ENCODE data around the gene ELANE. TPM values are rescaled to one million over a fixed set of nuclear protein-coding genes. Genes with fewer than 3 reads are reported as not detected.

Gene ELANE
- total RNA-seq (2014; rRNA removed; shearing (Covaris generic)) = not detected in 2 replicates

- H3K4me3 ChIP-seq (ENCODE audit: insufficient read depth, low read depth, low read length) = no peak within 1 kb of the TSS
- H3K36me3 ChIP-seq (replicated peaks; ENCODE audit: control insufficient read depth, insufficient read depth, low read length) = no peaks in the 10 kb centered on the region
- no peak for DNase-seq
- H3K27me3 ChIP-seq (ENCODE audit: control insufficient read depth, insufficient read depth, low read length) = no peaks in the 10 kb centered on the region
These were observed at the start of gene ELANE for GRCh38 chr19:852136-853013. ELANE (plus strand) TSS chr19:852303; CDS start chr19:852329, 26 bp downstream.

GRCh38 chr19:802498-803098 is 49.5 kb upstream of the ELANE start:
- Histone ChIP-seq H3K36me3 (replicated peaks; ENCODE audit: control insufficient read depth, insufficient read depth, low read length) (peaks cover 47% of the 10 kb centered on the region), H3K4me3 (ENCODE audit: insufficient read depth, low read depth, low read length) (no peak overlapping the region), H3K27me3 (ENCODE audit: control insufficient read depth, insufficient read depth, low read length) (no peaks in the 10 kb centered on the region)
- DNase-seq = peak; percentile 76

GRCh38 chr19:803099-803561 is 49.0 kb upstream of the ELANE start:
- peak; percentile 66 for DNase-seq
- Histone ChIP-seq H3K4me3 (ENCODE audit: insufficient read depth, low read depth, low read length) (no peak overlapping the region), H3K27me3 (ENCODE audit: control insufficient read depth, insufficient read depth, low read length) (no peaks in the 10 kb centered on the region), H3K36me3 (replicated peaks; ENCODE audit: control insufficient read depth, insufficient read depth, low read length) (peaks cover 51% of the 10 kb centered on the region)

- H3K36me3 ChIP-seq (replicated peaks; ENCODE audit: control insufficient read depth, insufficient read depth, low read length) = peaks cover 53% of the 10 kb centered on the region
- peak; percentile 58 for DNase-seq
- H3K27me3 ChIP-seq (ENCODE audit: control insufficient read depth, insufficient read depth, low read length) = no peaks in the 10 kb centered on the region
- H3K4me3 ChIP-seq (ENCODE audit: insufficient read depth, low read depth, low read length) = no peak overlapping the region
These were observed 48.3 kb upstream of the ELANE start for GRCh38 chr19:803686-804418.

- Histone ChIP-seq H3K36me3 (replicated peaks; ENCODE audit: control insufficient read depth, insufficient read depth, low read length) (peaks cover 52% of the 10 kb centered on the region), H3K27me3 (ENCODE audit: control insufficient read depth, insufficient read depth, low read length) (no peaks in the 10 kb centered on the region), H3K4me3 (ENCODE audit: insufficient read depth, low read depth, low read length) (no peak overlapping the region)
- peak; percentile 70 for DNase-seq
These were observed 47.5 kb upstream of the ELANE start for GRCh38 chr19:804419-805165.

- Histone ChIP-seq H3K36me3 (replicated peaks; ENCODE audit: control insufficient read depth, insufficient read depth, low read length) (peaks cover 51% of the 10 kb centered on the region), H3K4me3 (ENCODE audit: insufficient read depth, low read depth, low read length) (no peak overlapping the region), H3K27me3 (ENCODE audit: control insufficient read depth, insufficient read depth, low read length) (no peaks in the 10 kb centered on the region)
- peak; percentile 73 for DNase-seq
These were observed 46.9 kb upstream of the ELANE start for GRCh38 chr19:805166-805551.

- Histone ChIP-seq H3K4me3 (ENCODE audit: insufficient read depth, low read depth, low read length) (no peak overlapping the region), H3K36me3 (replicated peaks; ENCODE audit: control insufficient read depth, insufficient read depth, low read length) (peaks cover 49% of the 10 kb centered on the region), H3K27me3 (ENCODE audit: control insufficient read depth, insufficient read depth, low read length) (no peaks in the 10 kb centered on the region)
- peak; percentile 84 for DNase-seq
These were observed 46.2 kb upstream of the ELANE start for GRCh38 chr19:805600-806550.

GRCh38 chr19:806815-807421 is 45.2 kb upstream of the ELANE start:
- DNase-seq = peak; percentile 77
- Histone ChIP-seq H3K36me3 (replicated peaks; ENCODE audit: control insufficient read depth, insufficient read depth, low read length) (peaks cover 43% of the 10 kb centered on the region), H3K27me3 (ENCODE audit: control insufficient read depth, insufficient read depth, low read length) (no peaks in the 10 kb centered on the region), H3K4me3 (ENCODE audit: insufficient read depth, low read depth, low read length) (no peak overlapping the region)

- peaks cover 45% of the 10 kb centered on the region for H3K36me3 ChIP-seq (replicated peaks; ENCODE audit: control insufficient read depth, insufficient read depth, low read length)
- no peaks in the 10 kb centered on the region for H3K27me3 ChIP-seq (ENCODE audit: control insufficient read depth, insufficient read depth, low read length)
- peak; percentile 75 for DNase-seq
- no peak overlapping the region for H3K4me3 ChIP-seq (ENCODE audit: insufficient read depth, low read depth, low read length)
These were observed 44.3 kb upstream of the ELANE start for GRCh38 chr19:807627-808422.

GRCh38 chr19:808423-808775 is 43.7 kb upstream of the ELANE start:
- H3K36me3 ChIP-seq (replicated peaks; ENCODE audit: control insufficient read depth, insufficient read depth, low read length) = peaks cover 42% of the 10 kb centered on the region
- no peak for DNase-seq
- no peaks in the 10 kb centered on the region for H3K27me3 ChIP-seq (ENCODE audit: control insufficient read depth, insufficient read depth, low read length)
- no peak overlapping the region for H3K4me3 ChIP-seq (ENCODE audit: insufficient read depth, low read depth, low read length)

GRCh38 chr19:810077-810855 is 41.8 kb upstream of the ELANE start:
- H3K36me3 ChIP-seq (replicated peaks; ENCODE audit: control insufficient read depth, insufficient read depth, low read length) = peaks cover 30% of the 10 kb centered on the region
- no peak overlapping the region for H3K4me3 ChIP-seq (ENCODE audit: insufficient read depth, low read depth, low read length)
- no peaks in the 10 kb centered on the region for H3K27me3 ChIP-seq (ENCODE audit: control insufficient read depth, insufficient read depth, low read length)
- peak; percentile 65 for DNase-seq

Data from H7 (cell line).